RWPE1 (cell line): ENCODE measurements around the gene LDB3.
A peak's percentile ranks its signal among the peaks of the same experiment; 100 is the strongest.
"Not testable (repeated sequence)": the region's sequence is repeated elsewhere in the genome, so short reads cannot be mapped to it uniquely, and the experiment has no call there.

Source experiments
- CTCF ChIA-PET: fragments of 350-600 bp; sonication (Branson Sonifier 250); formaldehyde crosslinking; extraction: SDS; loops from one replicate; lab custom pipeline; 2021; lab: Yijun Ruan, JAX
- POLR2A ChIA-PET: fragments of 400-600 bp; formaldehyde crosslinking; extraction: SDS; loops from one replicate; lab custom pipeline; 2020; ENCODE audit warnings: antibody characterized with exemption; ENCODE audit not compliant: low non-redundant PET; lab: Yijun Ruan, JAX
- DNase-seq: peaks from one replicate; pipeline ENCODE4 v3.0.0; 2012; ENCODE audit warnings: low spot score
- H3K27ac ChIP-seq: fragments of 450-650 bp; 2 replicates; pipeline ENCODE4 v1.5.1; 2017
- TF ChIP-seq, protein P1 (sequence below): fragments of 450-650 bp; conservative IDR thresholded peaks from 2 replicates; pipeline ENCODE4 v1.5.1; 2017; ENCODE audit warnings: low read depth, mild to moderate bottlenecking

Gene LDB3

DNA sequence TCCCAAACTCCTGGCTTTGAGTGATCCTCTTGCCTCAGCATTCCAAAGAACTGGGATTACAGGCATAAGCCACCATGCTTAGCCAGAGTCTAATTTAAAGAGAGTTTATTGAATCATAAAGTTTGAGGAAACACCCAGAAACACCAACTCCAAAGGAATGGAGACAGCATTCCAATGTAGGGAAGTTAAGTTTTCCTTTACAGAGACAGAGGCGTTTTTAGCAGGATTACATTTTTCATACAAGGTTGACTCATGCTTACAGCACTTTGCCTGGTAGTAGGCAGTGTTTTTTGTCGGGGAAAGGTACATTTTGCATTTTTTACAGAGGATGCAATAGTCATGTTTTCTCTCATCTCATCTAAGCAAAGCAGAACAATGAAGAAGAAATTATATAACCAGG, 32.9 kb upstream of the LDB3 start:
- TF ChIP-seq, protein P1, sequence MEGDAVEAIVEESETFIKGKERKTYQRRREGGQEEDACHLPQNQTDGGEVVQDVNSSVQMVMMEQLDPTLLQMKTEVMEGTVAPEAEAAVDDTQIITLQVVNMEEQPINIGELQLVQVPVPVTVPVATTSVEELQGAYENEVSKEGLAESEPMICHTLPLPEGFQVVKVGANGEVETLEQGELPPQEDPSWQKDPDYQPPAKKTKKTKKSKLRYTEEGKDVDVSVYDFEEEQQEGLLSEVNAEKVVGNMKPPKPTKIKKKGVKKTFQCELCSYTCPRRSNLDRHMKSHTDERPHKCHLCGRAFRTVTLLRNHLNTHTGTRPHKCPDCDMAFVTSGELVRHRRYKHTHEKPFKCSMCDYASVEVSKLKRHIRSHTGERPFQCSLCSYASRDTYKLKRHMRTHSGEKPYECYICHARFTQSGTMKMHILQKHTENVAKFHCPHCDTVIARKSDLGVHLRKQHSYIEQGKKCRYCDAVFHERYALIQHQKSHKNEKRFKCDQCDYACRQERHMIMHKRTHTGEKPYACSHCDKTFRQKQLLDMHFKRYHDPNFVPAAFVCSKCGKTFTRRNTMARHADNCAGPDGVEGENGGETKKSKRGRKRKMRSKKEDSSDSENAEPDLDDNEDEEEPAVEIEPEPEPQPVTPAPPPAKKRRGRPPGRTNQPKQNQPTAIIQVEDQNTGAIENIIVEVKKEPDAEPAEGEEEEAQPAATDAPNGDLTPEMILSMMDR: no peak
- CTCF ChIA-PET: no interaction called here
- POLR2A ChIA-PET: no interaction called here
- peak; percentile 88 for DNase-seq
- peak overlapping the region; percentile 82 for H3K27ac ChIP-seq

DNA sequence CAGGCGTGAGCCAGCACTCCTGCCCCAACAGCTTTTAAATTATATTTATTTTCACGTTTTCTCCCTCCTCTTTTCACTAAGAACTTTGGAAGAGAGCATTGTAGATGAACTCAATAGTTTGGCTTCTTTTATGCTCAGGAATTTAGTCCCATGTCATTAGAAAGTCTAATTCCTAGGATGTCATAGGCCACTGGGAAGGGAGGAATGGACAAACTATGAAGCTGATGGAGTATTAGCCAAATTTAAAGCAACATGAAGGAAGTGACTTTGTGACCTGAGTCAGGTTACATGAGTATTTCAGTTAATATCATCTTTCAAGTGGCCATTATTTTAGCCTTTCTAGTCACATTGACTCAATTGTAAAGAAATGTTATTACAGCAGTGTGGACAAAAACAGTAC, 32.0 kb upstream of the LDB3 start:
- DNase-seq: no peak
- H3K27ac ChIP-seq: peak overlapping the region; percentile 72
- POLR2A ChIA-PET: no interaction called here

DNA sequence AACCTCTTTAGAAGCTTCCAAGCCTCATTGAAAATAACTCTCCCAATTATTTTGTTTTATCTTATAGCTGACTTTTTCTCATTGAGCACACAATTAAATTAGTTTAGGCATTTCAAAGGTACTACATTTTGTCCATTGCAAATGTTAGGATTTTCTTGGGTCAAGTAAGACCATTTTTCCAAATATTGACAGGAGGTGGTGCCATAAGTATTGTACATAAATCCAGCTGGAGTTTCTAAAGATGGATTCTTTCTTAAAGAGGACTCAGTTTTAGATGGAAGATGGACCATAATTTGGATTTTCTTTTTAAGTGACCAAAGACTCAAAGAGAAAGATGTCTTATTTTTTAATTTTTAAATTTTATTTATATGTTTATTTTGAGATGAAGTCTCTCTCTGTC, 26.3 kb upstream of the LDB3 start:
- ChIA-PET CTCF (interaction anchor here (0.6 to 1.8 kb wide), 4 partner anchors 8 to 101 kb away, joined by 3 to 8 read pairs (median 4); no protein-coding TSS in a partner anchor), POLR2A (no interaction called here)
- no peak for DNase-seq
- TF ChIP-seq, protein P1: no peak
- H3K27ac ChIP-seq: no peak overlapping the region

More for the DNA sequence above, 32.0 kb upstream of the LDB3 start:
- CTCF ChIA-PET: interaction anchor here (0.5 to 0.7 kb wide), 3 partner anchors 34 to 1267 kb away, joined by 3 read pairs; no protein-coding TSS in a partner anchor
- TF ChIP-seq, protein P1: no peak

DNA sequence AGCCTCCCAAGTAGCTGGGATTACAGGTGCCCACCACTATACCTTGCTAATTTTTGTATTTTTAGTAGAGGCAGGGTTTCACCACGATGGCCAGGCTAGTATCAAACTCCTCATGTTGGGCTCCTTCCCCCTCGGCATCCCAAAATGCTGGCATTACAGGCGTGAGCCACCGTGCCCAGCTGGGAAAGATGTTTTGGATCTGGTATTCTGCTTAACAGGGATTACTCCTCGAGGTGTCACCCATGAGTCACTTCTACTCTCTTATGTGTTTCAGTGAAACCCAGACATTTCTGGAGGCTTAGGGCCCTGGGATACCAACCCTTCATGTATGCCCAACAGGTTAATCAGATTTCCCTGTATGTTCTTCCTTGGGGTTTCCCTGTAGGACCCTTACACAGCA, 25.8 kb upstream of the LDB3 start:
- CTCF ChIA-PET: interaction anchor here (0.6 to 1.8 kb wide), 2 partner anchors 9 to 17 kb away, joined by 3 to 5 read pairs; no protein-coding TSS in a partner anchor
- TF ChIP-seq, protein P1: no peak
- no peak overlapping the region for H3K27ac ChIP-seq
- POLR2A ChIA-PET: no interaction called here
- DNase-seq: peak; percentile 68

DNA sequence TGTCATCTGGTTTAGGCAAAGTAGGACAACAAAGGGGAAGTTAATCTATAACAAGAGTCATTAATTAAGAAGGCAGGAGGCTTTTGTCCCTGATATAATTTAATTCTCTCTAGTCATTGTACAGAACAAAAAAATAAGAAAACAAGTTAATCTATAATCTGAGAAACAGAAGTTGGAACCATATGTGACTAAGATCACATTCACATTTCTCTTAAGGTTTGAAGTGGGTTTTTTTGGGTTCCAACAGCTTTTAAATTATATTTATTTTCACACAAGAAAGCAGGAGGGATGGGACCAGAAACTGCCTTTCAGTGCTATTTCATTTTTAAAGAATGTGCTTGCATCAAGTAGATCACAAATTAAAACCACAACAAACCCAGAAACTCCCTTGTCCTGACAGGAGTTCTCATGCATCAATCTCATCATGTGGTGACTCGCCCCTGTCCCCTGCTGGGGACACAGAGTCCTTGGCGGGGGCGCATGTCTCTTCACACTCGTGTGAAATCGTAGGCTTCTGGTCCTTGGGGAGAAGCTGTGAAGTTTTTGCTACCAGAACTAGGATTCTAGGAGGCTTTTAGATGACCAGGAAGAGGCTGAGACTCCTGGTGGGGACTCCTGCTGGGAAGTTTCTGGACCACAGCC, 24.0 kb upstream of the LDB3 start:
- H3K27ac ChIP-seq: peak overlapping the region; percentile 52
- DNase-seq: no peak
- TF ChIP-seq, protein P1: no peak
- POLR2A ChIA-PET: no interaction called here
- CTCF ChIA-PET: interaction anchor here (0.6 to 1.4 kb wide), 6 partner anchors 15 to 244 kb away, joined by 3 to 5 read pairs (median 4); no protein-coding TSS in a partner anchor

DNA sequence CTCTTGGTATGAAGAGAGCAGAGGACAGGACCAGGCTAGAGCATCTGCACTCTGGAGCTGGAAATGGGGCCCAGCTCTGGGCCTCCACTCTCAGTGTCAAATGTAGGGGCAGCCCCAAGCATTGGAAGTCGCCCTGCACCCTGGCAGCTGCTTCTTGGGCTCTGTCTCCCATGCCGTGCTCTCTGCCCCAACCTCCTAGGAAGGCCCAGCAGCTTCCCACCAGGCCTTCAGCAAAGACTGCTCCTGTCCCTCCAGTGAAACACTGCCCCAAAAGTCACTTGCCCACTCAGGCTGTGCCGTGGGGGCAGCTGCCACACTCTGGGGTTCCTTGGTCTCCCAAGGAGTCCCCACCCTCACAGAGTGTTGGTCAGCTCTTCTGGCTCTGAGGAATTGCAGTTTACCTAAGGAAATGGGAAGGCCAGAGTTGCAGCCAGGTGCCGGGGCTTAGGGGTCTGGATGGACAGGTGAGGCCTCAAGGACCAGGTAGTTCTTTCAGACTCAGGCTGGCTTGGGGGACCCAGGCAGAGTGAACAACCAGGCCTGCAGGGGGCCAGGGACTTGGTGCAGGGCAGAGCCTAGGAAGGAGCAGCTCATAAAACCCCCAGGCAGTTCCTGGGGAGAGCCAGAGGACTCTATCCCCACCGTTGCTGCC, 23.4 kb upstream of the LDB3 start:
- peak overlapping the region; percentile 52 for H3K27ac ChIP-seq
- DNase-seq: no peak
- POLR2A ChIA-PET: no interaction called here
- CTCF ChIA-PET: interaction anchor here (0.6 to 1.4 kb wide), 6 partner anchors 15 to 245 kb away, joined by 3 to 5 read pairs (median 4); no protein-coding TSS in a partner anchor
- TF ChIP-seq, protein P1: no peak

DNA sequence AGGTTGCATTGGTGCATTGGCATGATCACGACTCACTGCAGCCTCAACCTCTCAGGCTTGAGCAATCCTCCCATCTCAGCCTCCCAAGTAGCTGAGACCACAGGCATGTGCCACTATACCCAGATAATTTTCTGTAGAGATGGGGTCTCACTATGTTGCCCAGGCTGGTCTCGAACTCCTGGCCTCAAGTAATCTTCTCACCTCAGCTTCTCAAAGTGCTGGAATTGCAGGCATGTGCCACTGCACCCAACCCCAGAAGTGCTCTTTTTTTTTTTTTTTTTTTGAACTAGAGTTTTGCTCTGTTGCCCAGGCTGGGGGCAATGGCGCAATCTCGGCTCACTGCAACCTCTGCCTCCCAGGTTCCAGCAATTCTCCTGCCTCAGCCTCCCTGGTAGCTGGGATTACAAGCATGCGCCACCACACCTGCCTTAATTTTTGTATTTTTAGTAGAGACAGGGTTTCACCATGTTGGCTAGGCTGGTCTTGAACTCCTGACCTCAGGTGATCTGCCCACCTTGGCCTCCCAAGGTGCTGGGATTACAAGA, 22.6 kb upstream of the LDB3 start:
- DNase-seq, CTCF ChIA-PET, POLR2A ChIA-PET, H3K27ac ChIP-seq: not testable (repeated sequence)
